CMK (cell line): ENCODE results near the gene JCAD.
"Not testable (repeated sequence)": the region's sequence is repeated elsewhere in the genome, so short reads cannot be mapped to it uniquely, and the experiment has no call there.

Source experiments
- DNase-seq: peaks from one replicate; pipeline ENCODE4 v3.0.0-alpha.2; 2010; ENCODE audit warnings: low read depth

The JCAD gene

DNA sequence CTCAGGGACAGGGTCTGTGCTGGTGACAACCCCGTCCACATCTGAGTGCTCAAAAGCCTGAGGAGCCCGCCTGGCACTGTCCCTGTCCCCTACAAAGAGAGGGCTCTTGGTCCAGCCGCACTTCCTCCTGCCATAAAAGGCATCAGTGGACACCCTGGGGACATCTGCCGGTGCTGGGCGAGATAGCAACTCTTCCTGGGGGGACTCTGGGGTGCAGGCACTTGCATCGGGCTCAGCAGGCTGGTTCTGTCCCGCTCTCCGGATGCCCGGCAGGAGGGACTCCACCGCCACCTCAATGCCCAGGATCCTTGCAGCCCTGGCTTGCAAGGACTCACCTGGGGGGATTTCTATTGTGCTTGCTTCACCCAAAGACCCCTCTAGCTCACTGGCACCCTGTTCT is 32.8 kb downstream of the JCAD start:
- DNase-seq: no peak

DNA sequence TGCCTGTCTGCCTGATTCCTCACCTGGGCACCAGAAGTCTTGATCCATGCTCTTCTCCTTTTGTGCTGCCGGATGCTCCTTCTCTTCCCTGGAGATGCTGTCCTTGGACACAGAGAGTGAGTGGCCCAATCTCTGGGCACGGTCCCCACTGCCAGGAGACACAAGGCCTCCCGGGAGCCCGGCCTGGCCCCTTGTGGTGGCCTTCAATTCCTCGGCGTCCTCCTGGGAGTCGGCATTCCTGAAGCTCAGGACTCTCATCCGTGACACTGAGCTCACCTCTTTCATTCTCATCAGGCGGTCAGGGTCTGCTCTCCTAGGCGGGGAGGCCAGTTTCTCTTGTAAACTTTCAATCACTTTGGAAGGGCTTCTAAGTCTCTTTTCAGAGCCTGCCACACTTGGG is 33.3 kb downstream of the JCAD start:
- no peak for DNase-seq

GRCh38 chr10:30025428-30025827 is 34.0 kb downstream of the JCAD start:
- DNase-seq: not testable (repeated sequence)

DNA sequence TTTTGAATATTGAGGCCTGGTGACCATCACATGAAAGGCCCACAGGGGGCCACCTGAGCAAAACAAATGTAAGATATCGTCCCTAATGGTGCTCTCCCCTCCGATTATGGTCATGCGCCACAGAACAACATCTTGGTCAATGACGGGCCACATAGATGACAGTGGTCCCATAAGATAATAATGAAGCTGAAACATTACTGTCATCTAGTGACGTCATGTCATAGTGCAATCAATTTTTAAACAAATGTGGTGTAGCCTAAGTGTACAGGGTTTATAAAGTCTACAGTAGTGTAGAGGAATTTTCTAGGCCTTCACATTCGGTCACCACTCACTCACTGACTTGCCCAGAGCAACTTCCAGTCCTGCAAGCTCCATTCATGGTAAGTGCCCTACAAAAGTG is 36.8 kb downstream of the JCAD start:
- DNase-seq: no peak

DNA sequence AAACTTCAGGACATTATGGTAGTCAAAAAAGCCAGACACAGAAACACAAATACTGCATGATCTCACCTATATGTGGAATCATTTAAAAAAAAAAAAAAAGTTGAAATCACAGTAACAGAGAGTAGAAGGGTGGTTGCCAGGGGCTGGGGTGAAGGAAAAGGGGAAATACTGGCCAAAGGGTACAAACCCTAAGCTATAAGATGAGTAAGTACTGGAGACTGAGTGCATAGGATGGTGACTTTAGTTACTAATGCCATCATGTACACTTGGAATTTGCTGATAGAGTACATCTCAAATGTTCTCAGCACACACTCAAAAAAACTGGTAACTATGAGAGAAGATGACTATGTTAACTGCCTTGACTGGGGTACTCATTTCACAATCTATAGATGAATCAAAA is 39.9 kb downstream of the JCAD start:
- no peak for DNase-seq

DNA sequence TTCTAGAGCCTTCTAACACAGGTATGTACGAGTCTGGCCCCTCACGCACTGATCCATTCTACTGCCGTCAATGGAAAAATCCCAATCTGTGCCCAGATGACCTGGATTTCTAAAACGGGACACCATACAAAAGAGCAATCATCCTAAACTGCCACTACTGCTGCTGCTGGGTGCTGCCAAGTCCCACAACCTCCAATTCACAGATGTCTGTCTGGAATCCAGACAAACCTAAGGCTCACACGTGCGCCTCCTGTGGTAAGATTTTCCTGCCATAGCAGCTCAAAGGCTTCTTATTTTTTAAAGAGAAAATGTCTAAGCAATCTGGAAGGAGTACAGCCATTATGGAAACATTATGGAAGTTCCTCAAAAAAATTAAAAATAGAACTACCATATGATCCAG is 40.9 kb downstream of the JCAD start:
- no peak for DNase-seq

DNA sequence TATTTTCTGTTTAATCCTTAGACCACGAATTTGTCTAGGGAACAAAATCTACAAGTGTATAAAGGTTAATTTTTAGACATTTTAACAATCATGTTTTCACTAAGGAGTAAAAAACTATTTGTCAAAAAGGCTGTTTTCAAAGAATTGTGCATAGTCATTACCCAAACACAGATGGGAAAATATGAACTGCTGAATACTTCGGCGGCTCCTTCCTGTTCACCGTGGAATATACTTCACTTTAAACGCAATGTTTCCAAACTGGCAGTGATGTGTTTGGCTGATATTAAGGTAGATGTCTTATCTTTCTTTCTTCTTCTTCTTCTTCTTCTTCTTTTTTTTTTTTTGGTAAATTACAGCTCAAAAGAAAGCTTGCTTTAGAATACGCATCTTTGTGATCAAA is 41.4 kb downstream of the JCAD start:
- DNase-seq: no peak

DNA sequence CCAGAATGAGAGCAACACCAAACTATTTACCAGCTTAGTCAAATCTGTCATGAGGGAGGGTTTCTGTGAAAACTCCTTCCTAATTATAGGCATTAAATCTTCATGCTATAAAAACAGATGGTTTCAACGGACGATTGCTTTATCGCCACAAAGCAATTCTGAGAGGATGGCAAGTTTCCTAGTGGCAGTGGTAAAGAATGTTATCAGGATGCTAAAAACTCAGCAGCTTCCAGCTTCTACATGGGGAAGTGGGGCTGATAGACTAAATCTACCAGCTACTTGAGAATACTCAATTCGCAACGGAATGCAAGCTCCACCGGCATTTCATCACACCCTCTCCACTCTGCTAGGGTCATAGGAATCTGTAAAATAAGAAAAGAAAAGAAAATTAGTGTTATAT is 41.8 kb downstream of the JCAD start:
- no peak for DNase-seq

DNA sequence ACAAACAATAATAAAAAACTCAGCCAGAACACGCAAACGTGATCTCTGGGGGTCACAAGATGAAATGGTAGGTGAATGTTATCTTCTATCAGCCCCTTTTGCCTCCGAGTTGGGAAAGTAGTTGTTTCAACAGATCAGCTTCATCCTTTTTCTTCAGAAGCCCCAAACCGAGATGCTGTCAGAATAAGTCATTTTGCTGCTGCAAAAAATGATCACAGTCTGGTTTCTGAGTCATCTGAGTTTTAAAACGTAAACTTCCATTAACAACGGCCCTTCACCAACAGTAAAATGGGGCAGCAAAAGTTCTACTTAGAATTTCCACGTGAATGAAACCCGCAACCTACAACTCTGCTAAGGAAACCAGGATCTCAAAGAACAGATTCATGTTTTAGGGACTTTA is 44.9 kb downstream of the JCAD start:
- no peak for DNase-seq

GRCh38 chr10:30013757-30014156 is 45.6 kb downstream of the JCAD start:
- no peak for DNase-seq

GRCh38 chr10:30011956-30012647 is 47.3 kb downstream of the JCAD start:
- DNase-seq: no peak

DNA sequence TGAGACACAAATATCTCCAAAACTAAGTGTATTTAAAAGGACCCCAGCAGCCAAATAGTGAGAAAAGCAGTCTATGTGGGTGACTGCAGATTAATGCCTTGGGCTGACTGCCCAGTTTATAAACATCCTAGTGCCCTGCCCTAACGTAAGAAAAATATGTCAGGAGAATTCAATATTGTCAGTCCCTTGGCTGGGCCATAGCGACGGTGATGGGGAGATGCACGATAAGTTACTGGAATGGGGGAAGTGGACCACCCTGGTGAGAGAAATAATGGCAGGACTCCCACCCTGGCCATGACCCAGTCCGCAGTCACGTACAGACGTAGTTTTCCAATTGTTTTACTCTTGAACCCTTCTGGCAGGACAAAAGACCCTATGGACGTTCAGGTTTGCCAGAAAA is 48.0 kb downstream of the JCAD start:
- no peak for DNase-seq

- no peak for DNase-seq
Observed at GRCh38 chr10:30007406-30007805, 52.0 kb downstream of the JCAD start.

GRCh38 chr10:30006410-30006809 is 53.0 kb downstream of the JCAD start:
- no peak for DNase-seq

- not testable (repeated sequence) for DNase-seq
Observed at GRCh38 chr10:30005116-30005515, 54.3 kb downstream of the JCAD start.

- peak; percentile 30 for DNase-seq
Observed at GRCh38 chr10:30002426-30003266, 56.7 kb downstream of the JCAD start.

GRCh38 chr10:30000802-30001571 is 58.4 kb downstream of the JCAD start:
- DNase-seq: no peak

DNA sequence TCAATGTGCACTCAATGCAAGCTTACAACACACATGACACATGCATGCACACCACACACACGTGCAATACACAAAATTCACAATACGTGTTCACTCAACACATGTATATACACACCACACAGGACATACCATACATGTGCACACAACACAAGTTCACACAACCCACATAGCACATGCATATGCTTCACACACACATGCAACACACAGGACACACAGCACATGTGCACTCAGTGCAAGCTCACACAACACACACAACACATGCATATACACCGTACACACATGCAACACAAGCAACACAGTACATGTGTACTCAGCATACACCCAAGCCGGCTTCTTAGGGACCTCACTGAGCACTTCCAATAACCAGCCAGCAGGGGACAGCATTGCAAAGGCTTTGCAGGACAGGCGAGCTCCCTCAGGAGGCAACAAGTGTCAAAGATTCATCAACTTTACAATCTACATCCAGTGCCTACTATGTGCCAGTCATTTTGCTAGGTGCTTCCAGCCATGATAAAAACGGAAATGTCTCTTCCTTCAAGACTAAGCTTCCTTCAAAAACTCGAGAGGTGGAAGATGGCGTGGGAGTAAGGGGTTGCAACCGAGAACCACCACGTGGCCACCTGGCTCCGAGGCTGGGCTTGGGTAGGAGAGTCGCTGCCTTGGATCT is 61.1 kb downstream of the JCAD start:
- DNase-seq: peak; percentile 48

DNA sequence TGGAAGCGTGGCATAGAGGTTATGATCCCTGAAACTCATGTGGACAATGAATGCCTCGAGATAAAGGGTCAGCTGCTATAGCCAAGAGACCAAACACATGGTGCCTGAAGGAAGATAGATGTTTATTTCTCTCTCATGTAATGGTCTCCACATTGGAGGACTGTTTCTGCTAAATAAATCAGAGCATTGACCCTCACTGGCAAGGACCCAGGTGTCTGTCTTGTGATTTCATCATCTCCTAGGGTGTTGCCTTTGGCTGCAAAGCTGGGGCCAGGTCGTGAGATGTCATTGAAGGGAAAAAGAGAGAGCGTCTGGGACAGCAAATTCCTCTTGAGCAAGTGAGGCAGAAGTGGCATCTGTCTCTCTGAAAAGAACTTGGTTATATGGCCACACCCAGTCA is 64.6 kb downstream of the JCAD start:
- no peak for DNase-seq

GRCh38 chr10:29993319-29993915 is 66.0 kb downstream of the JCAD start:
- no peak for DNase-seq

DNA sequence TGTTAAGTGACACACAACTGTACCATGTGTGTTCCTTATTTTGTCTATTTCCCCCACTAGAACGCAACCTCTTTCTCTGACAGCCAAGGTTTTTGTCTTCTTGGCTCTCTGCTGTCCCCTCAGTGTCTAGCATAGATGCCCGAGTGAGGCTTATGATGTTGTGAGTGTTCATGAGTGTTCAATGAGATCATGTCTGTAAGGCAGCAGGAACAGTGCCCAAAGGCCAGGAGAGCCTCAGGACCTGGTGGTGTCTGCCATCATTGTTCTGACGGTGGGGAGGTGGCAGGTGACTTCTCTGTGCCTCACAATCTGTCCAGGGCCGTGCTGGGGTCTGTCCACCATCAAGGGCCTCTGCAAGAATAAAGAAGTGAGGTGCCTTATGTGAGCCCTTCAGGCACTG is 66.5 kb downstream of the JCAD start:
- no peak for DNase-seq

GRCh38 chr10:29991382-29991781 is 68.0 kb downstream of the JCAD start:
- DNase-seq: no peak
